ENCODE data around the gene TARBP2. TPM values are rescaled to one million over a fixed set of nuclear protein-coding genes. Genes with fewer than 3 reads are reported as not detected.

Gene TARBP2
- total and polyA plus RNA-seq, 4 donors, result 15.7 to 22.0 (median 18.4) TPM

DNA sequence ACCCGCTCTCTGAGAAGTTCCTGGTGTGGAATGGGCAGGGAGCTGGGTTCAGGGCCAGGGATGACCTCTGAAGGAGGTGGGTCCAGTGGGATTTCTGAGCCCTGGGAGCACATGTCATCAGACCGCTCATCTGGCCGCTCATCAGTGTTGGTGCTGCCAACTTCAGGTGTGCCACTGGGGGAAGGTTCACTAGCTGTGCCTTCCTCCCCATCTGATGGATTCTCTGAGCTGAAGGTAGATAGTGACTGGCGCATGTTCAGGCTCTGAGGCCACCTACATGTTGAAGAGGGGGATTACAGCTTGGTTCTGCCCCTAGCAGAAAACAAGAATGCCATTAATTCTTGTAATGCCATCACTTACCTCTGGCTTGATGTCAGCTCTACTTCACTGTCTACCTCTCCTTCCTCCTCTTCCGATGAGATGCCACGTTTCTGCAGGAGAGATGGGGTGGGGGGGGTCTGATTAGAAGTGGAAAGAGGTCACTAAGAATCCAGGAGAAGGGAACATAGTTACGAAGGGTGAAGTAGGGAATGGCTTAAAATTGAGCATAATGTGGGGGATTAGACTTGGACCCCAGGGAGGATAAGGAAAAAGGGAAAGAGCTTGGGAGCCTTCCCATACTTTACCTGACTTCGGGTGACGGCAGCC, 19.0 kb upstream of the TARBP2 start:
- no peak for DNase-seq (ENCODE audit: low spot score)
- no peak for TF ChIP-seq RAD21 (IDR thresholded peaks at IDR 0.05)
- no peak for TF ChIP-seq FOXA1 (IDR thresholded peaks at IDR 0.05)
- TF ChIP-seq, protein P1, sequence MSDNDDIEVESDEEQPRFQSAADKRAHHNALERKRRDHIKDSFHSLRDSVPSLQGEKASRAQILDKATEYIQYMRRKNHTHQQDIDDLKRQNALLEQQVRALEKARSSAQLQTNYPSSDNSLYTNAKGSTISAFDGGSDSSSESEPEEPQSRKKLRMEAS (IDR thresholded peaks at IDR 0.05), result no peak
- no peak for TF ChIP-seq SP1 (IDR thresholded peaks at IDR 0.05)
- TF ChIP-seq HNF4G (IDR thresholded peaks at IDR 0.05), result no peak
- TF ChIP-seq EGR1 (IDR thresholded peaks at IDR 0.05; ENCODE audit: low read depth in 2 of 2), result no peak
- TF ChIP-seq, protein P2, sequence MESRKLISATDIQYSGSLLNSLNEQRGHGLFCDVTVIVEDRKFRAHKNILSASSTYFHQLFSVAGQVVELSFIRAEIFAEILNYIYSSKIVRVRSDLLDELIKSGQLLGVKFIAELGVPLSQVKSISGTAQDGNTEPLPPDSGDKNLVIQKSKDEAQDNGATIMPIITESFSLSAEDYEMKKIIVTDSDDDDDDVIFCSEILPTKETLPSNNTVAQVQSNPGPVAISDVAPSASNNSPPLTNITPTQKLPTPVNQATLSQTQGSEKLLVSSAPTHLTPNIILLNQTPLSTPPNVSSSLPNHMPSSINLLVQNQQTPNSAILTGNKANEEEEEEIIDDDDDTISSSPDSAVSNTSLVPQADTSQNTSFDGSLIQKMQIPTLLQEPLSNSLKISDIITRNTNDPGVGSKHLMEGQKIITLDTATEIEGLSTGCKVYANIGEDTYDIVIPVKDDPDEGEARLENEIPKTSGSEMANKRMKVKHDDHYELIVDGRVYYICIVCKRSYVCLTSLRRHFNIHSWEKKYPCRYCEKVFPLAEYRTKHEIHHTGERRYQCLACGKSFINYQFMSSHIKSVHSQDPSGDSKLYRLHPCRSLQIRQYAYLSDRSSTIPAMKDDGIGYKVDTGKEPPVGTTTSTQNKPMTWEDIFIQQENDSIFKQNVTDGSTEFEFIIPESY (IDR thresholded peaks at IDR 0.05), result no peak
- TF ChIP-seq, protein P3, sequence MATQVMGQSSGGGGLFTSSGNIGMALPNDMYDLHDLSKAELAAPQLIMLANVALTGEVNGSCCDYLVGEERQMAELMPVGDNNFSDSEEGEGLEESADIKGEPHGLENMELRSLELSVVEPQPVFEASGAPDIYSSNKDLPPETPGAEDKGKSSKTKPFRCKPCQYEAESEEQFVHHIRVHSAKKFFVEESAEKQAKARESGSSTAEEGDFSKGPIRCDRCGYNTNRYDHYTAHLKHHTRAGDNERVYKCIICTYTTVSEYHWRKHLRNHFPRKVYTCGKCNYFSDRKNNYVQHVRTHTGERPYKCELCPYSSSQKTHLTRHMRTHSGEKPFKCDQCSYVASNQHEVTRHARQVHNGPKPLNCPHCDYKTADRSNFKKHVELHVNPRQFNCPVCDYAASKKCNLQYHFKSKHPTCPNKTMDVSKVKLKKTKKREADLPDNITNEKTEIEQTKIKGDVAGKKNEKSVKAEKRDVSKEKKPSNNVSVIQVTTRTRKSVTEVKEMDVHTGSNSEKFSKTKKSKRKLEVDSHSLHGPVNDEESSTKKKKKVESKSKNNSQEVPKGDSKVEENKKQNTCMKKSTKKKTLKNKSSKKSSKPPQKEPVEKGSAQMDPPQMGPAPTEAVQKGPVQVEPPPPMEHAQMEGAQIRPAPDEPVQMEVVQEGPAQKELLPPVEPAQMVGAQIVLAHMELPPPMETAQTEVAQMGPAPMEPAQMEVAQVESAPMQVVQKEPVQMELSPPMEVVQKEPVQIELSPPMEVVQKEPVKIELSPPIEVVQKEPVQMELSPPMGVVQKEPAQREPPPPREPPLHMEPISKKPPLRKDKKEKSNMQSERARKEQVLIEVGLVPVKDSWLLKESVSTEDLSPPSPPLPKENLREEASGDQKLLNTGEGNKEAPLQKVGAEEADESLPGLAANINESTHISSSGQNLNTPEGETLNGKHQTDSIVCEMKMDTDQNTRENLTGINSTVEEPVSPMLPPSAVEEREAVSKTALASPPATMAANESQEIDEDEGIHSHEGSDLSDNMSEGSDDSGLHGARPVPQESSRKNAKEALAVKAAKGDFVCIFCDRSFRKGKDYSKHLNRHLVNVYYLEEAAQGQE (IDR thresholded peaks at IDR 0.05), result no peak
- TF ChIP-seq FOXA2 (IDR thresholded peaks at IDR 0.05), result no peak
- TF ChIP-seq NR2F2 (IDR thresholded peaks at IDR 0.05), result no peak
- no peak for TF ChIP-seq YY1 (IDR thresholded peaks at IDR 0.05)
- TF ChIP-seq, protein P4, sequence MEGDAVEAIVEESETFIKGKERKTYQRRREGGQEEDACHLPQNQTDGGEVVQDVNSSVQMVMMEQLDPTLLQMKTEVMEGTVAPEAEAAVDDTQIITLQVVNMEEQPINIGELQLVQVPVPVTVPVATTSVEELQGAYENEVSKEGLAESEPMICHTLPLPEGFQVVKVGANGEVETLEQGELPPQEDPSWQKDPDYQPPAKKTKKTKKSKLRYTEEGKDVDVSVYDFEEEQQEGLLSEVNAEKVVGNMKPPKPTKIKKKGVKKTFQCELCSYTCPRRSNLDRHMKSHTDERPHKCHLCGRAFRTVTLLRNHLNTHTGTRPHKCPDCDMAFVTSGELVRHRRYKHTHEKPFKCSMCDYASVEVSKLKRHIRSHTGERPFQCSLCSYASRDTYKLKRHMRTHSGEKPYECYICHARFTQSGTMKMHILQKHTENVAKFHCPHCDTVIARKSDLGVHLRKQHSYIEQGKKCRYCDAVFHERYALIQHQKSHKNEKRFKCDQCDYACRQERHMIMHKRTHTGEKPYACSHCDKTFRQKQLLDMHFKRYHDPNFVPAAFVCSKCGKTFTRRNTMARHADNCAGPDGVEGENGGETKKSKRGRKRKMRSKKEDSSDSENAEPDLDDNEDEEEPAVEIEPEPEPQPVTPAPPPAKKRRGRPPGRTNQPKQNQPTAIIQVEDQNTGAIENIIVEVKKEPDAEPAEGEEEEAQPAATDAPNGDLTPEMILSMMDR (IDR thresholded peaks at IDR 0.05; ENCODE audit: low read depth, low read length, missing input control), result no peak
- WGBS, result 89% methylated on average over 9 of the region's 9 CpGs
- Histone ChIP-seq H3K4me3 (ENCODE audit: low read depth in 1 of 3, low read length in 3 of 3) (no peak overlapping the region), H3K27me3 (ENCODE audit: control insufficient read depth in 4 of 4, insufficient read depth in 4 of 4, low read length in 3 of 4) (no peaks in the 10 kb centered on the region), H3K9me3 (ENCODE audit: control insufficient read depth in 4 of 4, low read length in 3 of 4) (no peaks in the 10 kb centered on the region), H3K4me1 (ENCODE audit: control insufficient read depth in 4 of 4, insufficient read depth in 4 of 4, low read length in 3 of 4) (no peaks in the 10 kb centered on the region), H3K36me3 (ENCODE audit: control insufficient read depth in 4 of 4, insufficient read depth in 3 of 4, low read depth in 1 of 4, low read length in 3 of 4) (peaks cover 4 to 56% (median 43%) of the 10 kb centered on the region in 4 donors), H3K27ac (ENCODE audit: low read depth in 1 of 2, low read length in 2 of 2) (no peak overlapping the region), H3K9ac (ENCODE audit: low read depth in 1 of 2, low read length in 2 of 2) (no peak overlapping the region)

DNA sequence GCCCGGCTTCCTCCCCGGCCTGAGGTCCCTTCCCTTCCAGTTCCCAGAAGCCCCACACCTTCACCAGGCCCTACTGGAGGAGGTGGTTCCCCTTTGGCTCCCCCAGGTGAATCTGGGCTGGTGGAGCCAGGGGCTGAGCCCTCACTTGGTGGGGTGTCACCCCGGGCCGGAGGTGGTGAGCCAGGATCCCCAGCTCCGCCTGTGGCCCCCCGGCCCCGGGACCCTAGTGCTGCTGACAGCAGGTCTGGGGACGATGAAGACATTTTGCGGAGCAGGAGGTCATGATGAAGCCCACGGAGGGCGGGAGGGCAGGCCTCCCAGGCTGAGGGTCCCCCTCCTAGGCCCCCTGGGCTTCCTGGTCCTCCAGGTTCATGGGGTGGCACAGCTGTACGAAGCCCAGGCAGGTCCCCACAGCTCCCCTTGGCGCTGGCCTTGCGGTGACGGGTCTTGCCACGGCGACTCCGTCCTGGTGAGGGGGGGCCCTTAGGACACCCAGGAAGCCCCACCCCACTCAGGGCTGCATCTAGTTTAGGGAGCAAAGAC, 18.4 kb upstream of the TARBP2 start:
- DNase-seq (ENCODE audit: low spot score), result no peak
- no peaks in the 10 kb centered on the region for H3K4me1 ChIP-seq (ENCODE audit: control insufficient read depth in 4 of 4, insufficient read depth in 4 of 4, low read length in 3 of 4)
- TF ChIP-seq TAF1 (conservative IDR thresholded peaks at IDR 0.05) (no peak), NR2F2 (IDR thresholded peaks at IDR 0.05) (no peak), SP1 (IDR thresholded peaks at IDR 0.05) (no peak), YY1 (IDR thresholded peaks at IDR 0.05) (no peak), HNF4G (IDR thresholded peaks at IDR 0.05) (no peak)
- TF ChIP-seq, protein P5, sequence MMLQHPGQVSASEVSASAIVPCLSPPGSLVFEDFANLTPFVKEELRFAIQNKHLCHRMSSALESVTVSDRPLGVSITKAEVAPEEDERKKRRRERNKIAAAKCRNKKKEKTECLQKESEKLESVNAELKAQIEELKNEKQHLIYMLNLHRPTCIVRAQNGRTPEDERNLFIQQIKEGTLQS (IDR thresholded peaks at IDR 0.05), result no peak
- TF ChIP-seq, protein P2 (IDR thresholded peaks at IDR 0.05), result no peak
- TF ChIP-seq, protein P3 (IDR thresholded peaks at IDR 0.05), result no peak

More for the DNA sequence above, 18.4 kb upstream of the TARBP2 start:
- H3K27ac ChIP-seq (ENCODE audit: low read depth in 1 of 2, low read length in 2 of 2), result no peak overlapping the region
- WGBS, result 91% methylated on average over 18 of the region's 18 CpGs
- H3K36me3 ChIP-seq (ENCODE audit: control insufficient read depth in 4 of 4, insufficient read depth in 3 of 4, low read depth in 1 of 4, low read length in 3 of 4), result peaks cover 4 to 55% (median 42%) of the 10 kb centered on the region in 4 donors
- no peaks in the 10 kb centered on the region for H3K27me3 ChIP-seq (ENCODE audit: control insufficient read depth in 4 of 4, insufficient read depth in 4 of 4, low read length in 3 of 4)
- H3K9me3 ChIP-seq (ENCODE audit: control insufficient read depth in 4 of 4, low read length in 3 of 4), result no peaks in the 10 kb centered on the region
- no peak overlapping the region for H3K4me3 ChIP-seq (ENCODE audit: low read depth in 1 of 3, low read length in 3 of 3)
- H3K9ac ChIP-seq (ENCODE audit: low read depth in 1 of 2, low read length in 2 of 2), result no peak overlapping the region

All from liver (tissue), 9 donors.